ENCODE results near the gene PTH2.

- TF ChIP-seq REST (IDR thresholded peaks at IDR 0.05; ENCODE audit: low read depth, low read length) (no peak), HDAC6 (IDR thresholded peaks at IDR 0.05; ENCODE audit: unreplicated experiment) (no peak), HDAC2 (IDR thresholded peaks at IDR 0.05) (no peak), CTCF (IDR thresholded peaks at IDR 0.05 in 2 of 3, conservative IDR thresholded peaks at IDR 0.05 in 1 of 3; ENCODE audit: control insufficient read depth in 2 of 3, extremely low read depth in 1 of 3, insufficient read depth in 1 of 3, low read depth in 3 of 3, low read length in 3 of 3) (no peak), POLR2A (IDR thresholded peaks at IDR 0.05; ENCODE audit: low read depth, low read length) (no peak), EGR1 (IDR thresholded peaks at IDR 0.05; ENCODE audit: borderline replicate concordance in 1 of 2, low read depth in 2 of 2, low read length in 2 of 2) (no peak), CREB1 (IDR thresholded peaks at IDR 0.05; ENCODE audit: low read depth) (no peak), NFYB (IDR thresholded peaks at IDR 0.05; ENCODE audit: insufficient read depth, low read depth, low read length) (no peak), EP300 (IDR thresholded peaks at IDR 0.05; ENCODE audit: borderline replicate concordance in 1 of 2, control insufficient read depth in 1 of 2, low read depth in 2 of 2, low read length in 2 of 2) (no peak), POLR2AphosphoS5 (IDR thresholded peaks at IDR 0.05; ENCODE audit: low read length) (no peak)
- TF ChIP-seq, protein P1, sequence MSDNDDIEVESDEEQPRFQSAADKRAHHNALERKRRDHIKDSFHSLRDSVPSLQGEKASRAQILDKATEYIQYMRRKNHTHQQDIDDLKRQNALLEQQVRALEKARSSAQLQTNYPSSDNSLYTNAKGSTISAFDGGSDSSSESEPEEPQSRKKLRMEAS (IDR thresholded peaks at IDR 0.05; ENCODE audit: low read depth, low read length) = no peak
Measured at GRCh38 chr19:49472936-49473335, 49.7 kb upstream of the PTH2 start.

All from GM12878 (cell line).